ENCODE measurements around the gene RLIM.
"Not testable (repeated sequence)": the region's sequence is repeated elsewhere in the genome, so short reads cannot be mapped to it uniquely, and the experiment has no call there.

RLIM gene

GRCh38 chrX:74614093-74614909 lies at the start of gene RLIM:
RLIM (minus strand) TSS chrX:74614624; CDS start chrX:74595977, 18,647 bp downstream.
- peak; percentile 97 for DNase-seq

GRCh38 chrX:74656079-74656745 lies 41.8 kb upstream of the RLIM start:
- DNase-seq: no peak

GRCh38 chrX:74654953-74655352 lies 40.5 kb upstream of the RLIM start:
- not testable (repeated sequence) for DNase-seq

GRCh38 chrX:74636749-74637314 lies 22.4 kb upstream of the RLIM start:
- no peak for DNase-seq

GRCh38 chrX:74613370-74614092 lies 893 bp downstream of the RLIM start:
- peak; percentile 1 for DNase-seq

- no peak for DNase-seq
Observed at GRCh38 chrX:74606799-74607198, 7.6 kb downstream of the RLIM start.

- no peak for DNase-seq
Observed at GRCh38 chrX:74606342-74606741, 8.1 kb downstream of the RLIM start.

- no peak for DNase-seq
Observed at GRCh38 chrX:74603040-74603439, 11.4 kb downstream of the RLIM start.

GRCh38 chrX:74602142-74602541 lies 12.3 kb downstream of the RLIM start:
- no peak for DNase-seq

- DNase-seq: no peak
Observed at GRCh38 chrX:74593593-74593992, 20.8 kb downstream of the RLIM start.

GRCh38 chrX:74585766-74586165 lies 28.7 kb downstream of the RLIM start:
- no peak for DNase-seq

GRCh38 chrX:74579597-74580198 lies 34.7 kb downstream of the RLIM start:
- no peak for DNase-seq

- no peak for DNase-seq
Observed at GRCh38 chrX:74578137-74578536, 36.3 kb downstream of the RLIM start.

GRCh38 chrX:74557378-74557777 lies 57.0 kb downstream of the RLIM start:
- no peak for DNase-seq

- DNase-seq: no peak
Observed at GRCh38 chrX:74551934-74552333, 62.5 kb downstream of the RLIM start.

- peak; percentile 68 for DNase-seq
Observed at GRCh38 chrX:74550295-74550802, 64.1 kb downstream of the RLIM start.

GRCh38 chrX:74546984-74547383 lies 67.4 kb downstream of the RLIM start:
- no peak for DNase-seq

- DNase-seq: no peak
Observed at GRCh38 chrX:74545880-74546523, 68.4 kb downstream of the RLIM start.

GRCh38 chrX:74540635-74541249 lies 73.7 kb downstream of the RLIM start:
- DNase-seq: no peak

- no peak for DNase-seq
Observed at GRCh38 chrX:74536832-74537371, 77.5 kb downstream of the RLIM start.

- DNase-seq: peak; percentile 66
Observed at GRCh38 chrX:74536152-74536831, 78.1 kb downstream of the RLIM start.
